Prostate gland (tissue), 2 donors: Measurements from ENCODE around the gene SULT1C3.

Experiments
- CTCF ChIP-seq, 4 experiments: fragments of 200-600 bp in 2 of 4; fragments of 450-650 bp in 2 of 4; sonication (generic) in 2 of 4; IDR thresholded peaks; 1 replicate in 3 of 4; 2 replicates in 1 of 4; pipeline ENCODE4 v1.5.1; 2016 to 2019; ENCODE audit warnings: antibody characterized with exemption in 4 of 4, mild to moderate bottlenecking in 2 of 4, moderate library complexity in 2 of 4
- POLR2AphosphoS5 ChIP-seq: sonication (generic); formaldehyde crosslinking; IDR thresholded peaks from one replicate; pipeline ENCODE4 v1.6.1; 2017; ENCODE audit warnings: antibody characterized with exemption

GRCh38 chr2:108266218-108266617, 26.4 kb downstream of the SULT1C3 start:
- TF ChIP-seq CTCF (IDR thresholded peaks at IDR 0.05) = no peak
- TF ChIP-seq POLR2AphosphoS5 = no peak
